DOHH2 (cell line): ENCODE data around the gene FSD1.

ENCODE experiments used
- EZH2phosphoT487 ChIP-seq: fragments of 200-600 bp; sonication (generic); IDR thresholded peaks from 2 replicates; pipeline ENCODE4 v1.6.1; 2017; ENCODE audit warnings: borderline replicate concordance, mild to moderate bottlenecking, antibody characterized with exemption, low read length, moderate library complexity, mixed read lengths
- TF ChIP-seq, protein P1 (sequence below): fragments of 200-600 bp; sonication (generic); IDR thresholded peaks from one replicate; pipeline ENCODE4 v1.5.1; 2014; ENCODE audit warnings: antibody characterized with exemption, mild to moderate bottlenecking, low read depth, low read length; ENCODE audit not compliant: poor library complexity, severe bottlenecking

- TF ChIP-seq, protein P1, sequence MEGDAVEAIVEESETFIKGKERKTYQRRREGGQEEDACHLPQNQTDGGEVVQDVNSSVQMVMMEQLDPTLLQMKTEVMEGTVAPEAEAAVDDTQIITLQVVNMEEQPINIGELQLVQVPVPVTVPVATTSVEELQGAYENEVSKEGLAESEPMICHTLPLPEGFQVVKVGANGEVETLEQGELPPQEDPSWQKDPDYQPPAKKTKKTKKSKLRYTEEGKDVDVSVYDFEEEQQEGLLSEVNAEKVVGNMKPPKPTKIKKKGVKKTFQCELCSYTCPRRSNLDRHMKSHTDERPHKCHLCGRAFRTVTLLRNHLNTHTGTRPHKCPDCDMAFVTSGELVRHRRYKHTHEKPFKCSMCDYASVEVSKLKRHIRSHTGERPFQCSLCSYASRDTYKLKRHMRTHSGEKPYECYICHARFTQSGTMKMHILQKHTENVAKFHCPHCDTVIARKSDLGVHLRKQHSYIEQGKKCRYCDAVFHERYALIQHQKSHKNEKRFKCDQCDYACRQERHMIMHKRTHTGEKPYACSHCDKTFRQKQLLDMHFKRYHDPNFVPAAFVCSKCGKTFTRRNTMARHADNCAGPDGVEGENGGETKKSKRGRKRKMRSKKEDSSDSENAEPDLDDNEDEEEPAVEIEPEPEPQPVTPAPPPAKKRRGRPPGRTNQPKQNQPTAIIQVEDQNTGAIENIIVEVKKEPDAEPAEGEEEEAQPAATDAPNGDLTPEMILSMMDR: no peak
- TF ChIP-seq EZH2phosphoT487: no peak
Measured at GRCh38 chr19:4302243-4302640, 2.2 kb upstream of the FSD1 start, which contains the start of gene TMIGD2.
